Neural progenitor cell (in vitro differentiated cells): Measurements from ENCODE around the gene CTNNA3. TPM values are rescaled to one million over a fixed set of nuclear protein-coding genes. Genes with fewer than 3 reads are reported as not detected.

ENCODE experiments used
- DNase-seq: peaks from one replicate; pipeline ENCODE4 v3.0.0-alpha.2; 2016; ENCODE audit warnings: low spot score
- H2AFZ ChIP-seq: fragments of 200-600 bp; sonication (generic); replicated peaks from 2 replicates; pipeline ENCODE4 v1.6.1; 2016; ENCODE audit warnings: antibody characterized with exemption
- H3F3A ChIP-seq: fragments of 200-600 bp; sonication (generic); 2 replicates; pipeline ENCODE4 v1.6.1; 2016; ENCODE audit warnings: antibody characterized with exemption, low read depth
- H3K27ac ChIP-seq: fragments of 200-600 bp; sonication (generic); 2 replicates; pipeline ENCODE4 v1.5.1; 2016; ENCODE audit warnings: mild to moderate bottlenecking
- H3K27me3 ChIP-seq: fragments of 200-600 bp; sonication (generic); 2 replicates; pipeline ENCODE4 v1.6.1; 2016; ENCODE audit warnings: mild to moderate bottlenecking, moderate library complexity
- H3K36me3 ChIP-seq: fragments of 200-600 bp; sonication (generic); 2 replicates; pipeline ENCODE4 v1.5.1; 2016
- H3K4me1 ChIP-seq: fragments of 200-600 bp; sonication (generic); 2 replicates; pipeline ENCODE4 v1.6.1; 2016; ENCODE audit warnings: mixed run types
- H3K4me2 ChIP-seq: fragments of 200-600 bp; sonication (generic); 2 replicates; pipeline ENCODE4 v1.6.1; 2016
- H3K4me3 ChIP-seq: fragments of 200-600 bp; sonication (generic); 2 replicates; pipeline ENCODE4 v1.5.1; 2016
- H3K79me2 ChIP-seq: fragments of 200-600 bp; sonication (generic); 2 replicates; pipeline ENCODE4 v1.6.1; 2016; ENCODE audit warnings: low read depth
- H3K9ac ChIP-seq: fragments of 200-600 bp; sonication (generic); 2 replicates; pipeline ENCODE4 v1.6.1; 2016
- H3K9me3 ChIP-seq: fragments of 200-600 bp; sonication (generic); 2 replicates; pipeline ENCODE4 v1.5.1; 2016; ENCODE audit warnings: low read depth
- H4K20me1 ChIP-seq: fragments of 200-600 bp; sonication (generic); 2 replicates; pipeline ENCODE4 v1.6.1; 2016; ENCODE audit warnings: low read depth
- H3K27ac Mint-ChIP-seq: 3 replicates; pipeline ENCODE4 v1.8.0; 2021; ENCODE audit warnings: mixed read lengths
- H3K27me3 Mint-ChIP-seq: 2 replicates; pipeline ENCODE4 v1.8.0; 2022; ENCODE audit warnings: low read depth, mild to moderate bottlenecking, inconsistent platforms, moderate library complexity, mixed read lengths; ENCODE audit not compliant: insufficient read depth
- H3K36me3 Mint-ChIP-seq: 3 replicates; pipeline ENCODE4 v1.8.0; 2021; ENCODE audit warnings: mixed read lengths
- H3K4me1 Mint-ChIP-seq: 3 replicates; pipeline ENCODE4 v1.8.0; 2021; ENCODE audit warnings: mixed read lengths
- H3K4me3 Mint-ChIP-seq: 3 replicates; pipeline ENCODE4 v1.8.0; 2021; ENCODE audit warnings: mild to moderate bottlenecking, moderate library complexity, mixed read lengths
- H3K9me3 Mint-ChIP-seq: 3 replicates; pipeline ENCODE4 v1.8.0; 2020; ENCODE audit warnings: mixed read lengths
- CTCF ChIP-seq: fragments of 200-600 bp; sonication (generic); IDR thresholded peaks from 2 replicates; pipeline ENCODE4 v1.5.1; 2017; ENCODE audit warnings: antibody characterized with exemption, mild to moderate bottlenecking
- EZH2 ChIP-seq: fragments of 200-600 bp; sonication (generic); IDR thresholded peaks from 2 replicates; pipeline ENCODE4 v1.6.1; 2017; ENCODE audit warnings: antibody characterized with exemption, mild to moderate bottlenecking, moderate library complexity
- EZH2phosphoT487 ChIP-seq: fragments of 200-600 bp; sonication (generic); IDR thresholded peaks from 2 replicates; pipeline ENCODE4 v1.6.1; 2017; ENCODE audit warnings: antibody characterized with exemption
- total RNA-seq: library from RNA; depleted of rRNA; stranded (reverse); fragments of >200 nt; gene quantifications from 2 replicates; pipeline ENCODE4 v1.2.3, GENCODE V29; 2015; ENCODE audit warnings: low replicate concordance

The CTNNA3 gene
- total RNA-seq, 1 donor from 2014 or later, result 12.9 TPM

GRCh38 chr10:67086327-67087134 lies 609.5 kb downstream of the CTNNA3 start:
- Histone ChIP-seq H3K36me3 (no peaks in the 10 kb centered on the region), H3F3A (no peaks in the 10 kb centered on the region), H3K79me2 (no peaks in the 10 kb centered on the region), H3K27me3 (no peaks in the 10 kb centered on the region), H2AFZ (no peak overlapping the region), H4K20me1 (no peaks in the 10 kb centered on the region), H3K4me2 (no peak overlapping the region), H3K27ac (no peak overlapping the region), H3K9me3 (no peaks in the 10 kb centered on the region), H3K4me3 (no peak overlapping the region), H3K9ac (no peak overlapping the region), H3K4me1 (peaks cover 3% of the 10 kb centered on the region)
- Mint-ChIP-seq H3K4me1 (no peaks in the 10 kb centered on the region), H3K36me3 (no peaks in the 10 kb centered on the region), H3K4me3 (no peak overlapping the region), H3K27ac (no peak overlapping the region), H3K27me3 (no peaks in the 10 kb centered on the region), H3K9me3 (no peaks in the 10 kb centered on the region)
- TF ChIP-seq EZH2phosphoT487 (no peak), EZH2 (no peak), CTCF (no peak)
- no peak for DNase-seq

DNA sequence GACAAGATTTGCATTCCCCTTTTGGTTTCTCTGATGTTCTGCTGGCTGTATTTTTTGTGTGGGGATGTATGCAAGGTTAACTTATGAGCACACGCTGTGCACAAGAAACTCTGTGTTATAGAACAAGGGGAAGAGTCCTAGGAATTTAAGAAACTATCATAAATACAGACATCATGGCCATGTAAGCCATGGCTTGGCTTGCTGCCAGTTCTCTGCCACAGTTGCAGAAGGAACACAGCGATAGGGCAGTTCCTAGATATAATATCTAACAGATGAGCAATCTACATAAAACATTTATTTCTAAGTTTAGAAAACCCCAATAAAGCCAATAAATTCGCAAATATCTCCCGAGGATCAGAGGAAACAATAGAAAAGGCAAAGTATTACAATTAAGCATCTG lies 616.9 kb downstream of the CTNNA3 start:
- TF ChIP-seq CTCF (no peak), EZH2 (no peak), EZH2phosphoT487 (no peak)
- Mint-ChIP-seq H3K27me3 (no peaks in the 10 kb centered on the region), H3K4me1 (no peaks in the 10 kb centered on the region), H3K9me3 (no peaks in the 10 kb centered on the region), H3K27ac (no peak overlapping the region), H3K36me3 (no peaks in the 10 kb centered on the region), H3K4me3 (no peak overlapping the region)
- H3F3A ChIP-seq, result no peaks in the 10 kb centered on the region
- H3K4me2 ChIP-seq, result no peak overlapping the region
- no peak overlapping the region for H2AFZ ChIP-seq
- no peak overlapping the region for H3K9ac ChIP-seq
- no peaks in the 10 kb centered on the region for H3K79me2 ChIP-seq
- H4K20me1 ChIP-seq, result no peaks in the 10 kb centered on the region
- no peaks in the 10 kb centered on the region for H3K9me3 ChIP-seq
- DNase-seq, result no peak
- H3K27ac ChIP-seq, result no peak overlapping the region
- no peaks in the 10 kb centered on the region for H3K36me3 ChIP-seq
- H3K4me1 ChIP-seq, result no peaks in the 10 kb centered on the region
- H3K4me3 ChIP-seq, result no peak overlapping the region
- no peaks in the 10 kb centered on the region for H3K27me3 ChIP-seq

GRCh38 chr10:67077376-67077775 lies 618.6 kb downstream of the CTNNA3 start:
- H3K27me3 Mint-ChIP-seq, result no peaks in the 10 kb centered on the region
- no peaks in the 10 kb centered on the region for H3K4me1 ChIP-seq
- no peaks in the 10 kb centered on the region for H3F3A ChIP-seq
- H3K36me3 ChIP-seq, result no peaks in the 10 kb centered on the region
- H3K27me3 ChIP-seq, result no peaks in the 10 kb centered on the region
- no peak overlapping the region for H3K4me2 ChIP-seq
- H3K36me3 Mint-ChIP-seq, result no peaks in the 10 kb centered on the region
- no peak for DNase-seq
- no peaks in the 10 kb centered on the region for H3K9me3 ChIP-seq
- H3K27ac Mint-ChIP-seq, result no peak overlapping the region
- H3K27ac ChIP-seq, result no peak overlapping the region
- H3K9ac ChIP-seq, result no peak overlapping the region
- H3K4me3 ChIP-seq, result no peak overlapping the region
- H2AFZ ChIP-seq, result no peak overlapping the region
- TF ChIP-seq EZH2phosphoT487 (no peak), CTCF (no peak), EZH2 (no peak)
- H4K20me1 ChIP-seq, result no peaks in the 10 kb centered on the region
- no peaks in the 10 kb centered on the region for H3K9me3 Mint-ChIP-seq
- H3K79me2 ChIP-seq, result no peaks in the 10 kb centered on the region
- H3K4me1 Mint-ChIP-seq, result no peaks in the 10 kb centered on the region
- no peak overlapping the region for H3K4me3 Mint-ChIP-seq
